Loucy (cell line): ENCODE results near the gene TAPBP.

Source experiments
- CTCF ChIP-seq: fragments of 200-600 bp; sonication (generic); conservative IDR thresholded peaks from 2 replicates; pipeline ENCODE4 v1.5.1; 2014; ENCODE audit warnings: mild to moderate bottlenecking, antibody characterized with exemption, low read length
- EZH2phosphoT487 ChIP-seq: fragments of 200-600 bp; IDR thresholded peaks from 2 replicates; pipeline ENCODE4 v1.6.1; 2018; ENCODE audit warnings: antibody characterized with exemption, mild to moderate bottlenecking, moderate library complexity, borderline replicate concordance

GRCh38 chr6:33304216-33304615 lies 9.7 kb downstream of the TAPBP start:
- TF ChIP-seq CTCF (no peak), EZH2phosphoT487 (no peak)
